SK-N-SH treated with all-trans-retinoic acid at 6 μM for 48 hours (cell line): ENCODE data around the gene SEC14L1.

ENCODE experiments used
- ATAC-seq: fragments of 200-7000 bp; cut with Tn5 transposase; 3 replicates; pipeline ENCODE4 v1.9.1; 2020; ENCODE audit warnings: mild to moderate bottlenecking, moderate library complexity
- ARNTL ChIP-seq: fragments of 450-650 bp; formaldehyde crosslinking; IDR thresholded peaks from 2 replicates; pipeline ENCODE4 v1.5.0; 2020; ENCODE audit warnings: low read depth, mild to moderate bottlenecking, moderate library complexity, borderline replicate concordance
- BACH2 ChIP-seq: fragments of 250-450 bp; sonication (Bioruptor Pico); IDR thresholded peaks from 2 replicates; pipeline ENCODE4 v1.9.0; 2021; ENCODE audit warnings: mild to moderate bottlenecking, borderline replicate concordance
- CREB5 ChIP-seq: fragments of 250-450 bp; sonication (Bioruptor Pico); IDR thresholded peaks from 2 replicates; pipeline ENCODE4 v1.5.1; 2020; ENCODE audit warnings: low read depth, mild to moderate bottlenecking, moderate library complexity
- CSRNP3 ChIP-seq: fragments of 250-450 bp; sonication (Bioruptor Pico); IDR thresholded peaks from 2 replicates; pipeline ENCODE4 v1.5.1; 2021; ENCODE audit warnings: mild to moderate bottlenecking, moderate library complexity
- ESRRG ChIP-seq: fragments of 250-450 bp; sonication (Bioruptor Pico); IDR thresholded peaks from 2 replicates; pipeline ENCODE4 v1.6.1; 2021; ENCODE audit warnings: mild to moderate bottlenecking
- GLIS3 ChIP-seq: fragments of 250-450 bp; sonication (Bioruptor Pico); IDR thresholded peaks from 2 replicates; pipeline ENCODE4 v1.5.0; 2020; ENCODE audit warnings: mild to moderate bottlenecking, moderate library complexity
- ISL1 ChIP-seq: fragments of 250-450 bp; sonication (Bioruptor Pico); IDR thresholded peaks from 2 replicates; pipeline ENCODE4 v2.1.2; 2022; ENCODE audit warnings: mild to moderate bottlenecking, moderate library complexity
- OSR1 ChIP-seq: fragments of 250-450 bp; sonication (Bioruptor Pico); IDR thresholded peaks from 2 replicates; pipeline ENCODE4 v1.8.0; 2022; ENCODE audit warnings: moderate library complexity, mild to moderate bottlenecking, inconsistent platforms
- PATZ1 ChIP-seq: fragments of 250-450 bp; sonication (Bioruptor Pico); IDR thresholded peaks from 2 replicates; pipeline ENCODE4 v1.8.0; 2020; ENCODE audit warnings: mild to moderate bottlenecking, moderate library complexity, borderline replicate concordance
- POU6F1 ChIP-seq: fragments of 250-450 bp; sonication (Bioruptor Pico); IDR thresholded peaks from 2 replicates; pipeline ENCODE4 v1.8.0; 2021; ENCODE audit warnings: low read depth, mild to moderate bottlenecking, moderate library complexity, borderline replicate concordance
- PPARA ChIP-seq: fragments of 250-450 bp; sonication (Bioruptor Pico); IDR thresholded peaks from 2 replicates; pipeline ENCODE4 v1.5.0; 2020; ENCODE audit warnings: mild to moderate bottlenecking, borderline replicate concordance
- RARB ChIP-seq: fragments of 250-450 bp; sonication (Bioruptor Pico); IDR thresholded peaks from 2 replicates; pipeline ENCODE4 v1.8.0; 2021; ENCODE audit warnings: mild to moderate bottlenecking, moderate library complexity
- SNAI2 ChIP-seq: fragments of 250-450 bp; sonication (Bioruptor Pico); IDR thresholded peaks from 2 replicates; pipeline ENCODE4 v1.5.0; 2020; ENCODE audit warnings: mild to moderate bottlenecking, moderate library complexity
- TCF4 ChIP-seq: fragments of 250-450 bp; sonication (Bioruptor Pico); IDR thresholded peaks from 2 replicates; pipeline ENCODE4 v1.8.0; 2021; ENCODE audit warnings: mild to moderate bottlenecking, moderate library complexity, borderline replicate concordance
- TOX ChIP-seq: fragments of 250-450 bp; sonication (Bioruptor Pico); IDR thresholded peaks from 2 replicates; pipeline ENCODE4 v1.8.0; 2021; ENCODE audit warnings: mild to moderate bottlenecking, moderate library complexity, borderline replicate concordance
- TSHZ2 ChIP-seq: fragments of 250-450 bp; sonication (Bioruptor Pico); IDR thresholded peaks from 2 replicates; pipeline ENCODE4 v1.5.0; 2020; ENCODE audit warnings: mild to moderate bottlenecking, moderate library complexity
- ZC3H10 ChIP-seq: fragments of 250-450 bp; sonication (Bioruptor Pico); IDR thresholded peaks from 2 replicates; pipeline ENCODE4 v1.5.1; 2021; ENCODE audit warnings: mild to moderate bottlenecking, moderate library complexity
- ZFP3 ChIP-seq: fragments of 250-450 bp; sonication (Bioruptor Pico); IDR thresholded peaks from 2 replicates; pipeline ENCODE4 v1.5.0; 2020; ENCODE audit warnings: mild to moderate bottlenecking, moderate library complexity
- ZFP30 ChIP-seq: fragments of 450-650 bp; formaldehyde crosslinking; IDR thresholded peaks from 2 replicates; pipeline ENCODE4 v1.5.0; 2022; ENCODE audit warnings: mild to moderate bottlenecking, moderate library complexity
- ZNF565 ChIP-seq: fragments of 450-650 bp; formaldehyde crosslinking; conservative IDR thresholded peaks from 2 replicates; pipeline ENCODE4 v1.5.0; 2020; ENCODE audit warnings: low read depth, mild to moderate bottlenecking, moderate library complexity
- ZNF70 ChIP-seq: fragments of 450-650 bp; formaldehyde crosslinking; IDR thresholded peaks from 2 replicates; pipeline ENCODE4 v1.5.0; 2020; ENCODE audit warnings: mild to moderate bottlenecking, moderate library complexity
- ZNF8 ChIP-seq: fragments of 450-650 bp; formaldehyde crosslinking; IDR thresholded peaks from 2 replicates; pipeline ENCODE4 v1.5.0; 2020; ENCODE audit warnings: mild to moderate bottlenecking, moderate library complexity

The SEC14L1 gene

GRCh38 chr17:77105706-77106105, 35.1 kb upstream of the SEC14L1 start:
- TF ChIP-seq ZNF8 (CRISPR knock-in tag) (no peak), ZC3H10 (CRISPR knock-in tag) (no peak), ARNTL (CRISPR knock-in tag) (no peak)
- TF ChIP-seq, all 23 proteins: peak for 0
- ATAC-seq, result no peak

- TF ChIP-seq ZNF70 (CRISPR knock-in tag) (no peak), ZFP3 (CRISPR knock-in tag) (no peak), CREB5 (CRISPR knock-in tag) (no peak), CSRNP3 (no peak), PATZ1 (CRISPR knock-in tag) (no peak), GLIS3 (no peak), ARNTL (CRISPR knock-in tag) (no peak), TOX (CRISPR knock-in tag) (no peak), OSR1 (no peak), ZNF8 (CRISPR knock-in tag) (no peak), ISL1 (CRISPR knock-in tag) (no peak), PPARA (CRISPR knock-in tag) (no peak), BACH2 (no peak), ZNF565 (CRISPR knock-in tag) (no peak), ESRRG (CRISPR knock-in tag) (no peak), RARB (CRISPR knock-in tag) (no peak)
- ATAC-seq, result no peak
These were observed 33.9 kb upstream of the SEC14L1 start for GRCh38 chr17:77106874-77107358.

- no peak for ATAC-seq
These were observed 33.0 kb upstream of the SEC14L1 start for GRCh38 chr17:77107506-77108433.

More at GRCh38 chr17:77107506-77108433, 33.0 kb upstream of the SEC14L1 start:
- no peak for TF ChIP-seq POU6F1 (CRISPR knock-in tag)
- no peak for TF ChIP-seq GLIS3
- TF ChIP-seq ZNF565 (CRISPR knock-in tag), result no peak
- no peak for TF ChIP-seq ZC3H10 (CRISPR knock-in tag)
- TF ChIP-seq TCF4, result no peak
- TF ChIP-seq OSR1, result no peak
- no peak for TF ChIP-seq ZFP30 (CRISPR knock-in tag)
- no peak for TF ChIP-seq TOX (CRISPR knock-in tag)
- TF ChIP-seq CREB5 (CRISPR knock-in tag), result no peak
- TF ChIP-seq ISL1 (CRISPR knock-in tag), result no peak
- no peak for TF ChIP-seq BACH2
- no peak for TF ChIP-seq SNAI2 (CRISPR knock-in tag)
- TF ChIP-seq ARNTL (CRISPR knock-in tag), result no peak
- TF ChIP-seq TSHZ2 (CRISPR knock-in tag), result no peak
- no peak for TF ChIP-seq RARB (CRISPR knock-in tag)
- no peak for TF ChIP-seq ZNF8 (CRISPR knock-in tag)
- TF ChIP-seq ESRRG (CRISPR knock-in tag), result no peak
- TF ChIP-seq CSRNP3, result no peak
